Skeletal muscle tissue (tissue), 4 donors: ENCODE measurements around the gene RAB8B. TPM values are rescaled to one million over a fixed set of nuclear protein-coding genes. Genes with fewer than 3 reads are reported as not detected.
"Not testable (repeated sequence)": the region's sequence is repeated elsewhere in the genome, so short reads cannot be mapped to it uniquely, and the experiment has no call there.

Source experiments
- H3K27ac ChIP-seq: one replicate; pipeline ENCODE4 v1.7.0; 2013; ENCODE audit warnings: mild to moderate bottlenecking, low read depth, low read length, inconsistent platforms
- H3K27me3 ChIP-seq, 3 donors: one replicate each; pipeline ENCODE4 v1.7.0; 2013; ENCODE audit warnings: low read length in 3 of 3; ENCODE audit not compliant: control insufficient read depth in 3 of 3, insufficient read depth in 3 of 3
- H3K36me3 ChIP-seq, 3 donors: one replicate each; pipeline ENCODE4 v1.7.0; 2013; ENCODE audit warnings: low read length in 3 of 3; ENCODE audit not compliant: control insufficient read depth in 3 of 3, insufficient read depth in 3 of 3
- H3K4me1 ChIP-seq, 3 donors: one replicate each; pipeline ENCODE4 v1.7.0; 2013; ENCODE audit warnings: low read length in 3 of 3, mild to moderate bottlenecking in 3 of 3; ENCODE audit not compliant: control insufficient read depth in 3 of 3, insufficient read depth in 3 of 3
- H3K4me3 ChIP-seq, 3 donors: one replicate each; pipeline ENCODE4 v1.7.0; 2013; ENCODE audit warnings: low read length in 3 of 3
- H3K9ac ChIP-seq, 3 donors: one replicate each; pipeline ENCODE4 v1.7.0; 2013; ENCODE audit warnings: low read length in 3 of 3, mild to moderate bottlenecking in 3 of 3, moderate library complexity in 2 of 3, low read depth in 1 of 3
- H3K9me3 ChIP-seq, 3 donors: one replicate each; pipeline ENCODE4 v1.7.0; 2013; ENCODE audit warnings: low read length in 3 of 3; ENCODE audit not compliant: control insufficient read depth in 3 of 3
- total RNA-seq: library from RNA; depleted of rRNA; stranded (reverse); fragments of >200 nt; gene quantifications from one replicate; pipeline ENCODE4 v1.2.3, GENCODE V29; 2014
- donor health status: Osteomylitis.

RAB8B gene
- total RNA-seq, 1 donor from 2014 or later = 26.6 TPM

- Histone ChIP-seq H3K27ac (peak overlapping the region; percentile 74), H3K36me3 (no peaks in the 10 kb centered on the region), H3K4me3 (no peak overlapping the region), H3K27me3 (no peaks in the 10 kb centered on the region), H3K9me3 (no peaks in the 10 kb centered on the region), H3K4me1 (peaks cover 8 to 15% (median 9%) of the 10 kb centered on the region in 3 donors), H3K9ac (no peak overlapping the region)
Observed at GRCh38 chr15:63233667-63234423, 44.4 kb downstream of the RAB8B start.

- H3K27ac ChIP-seq = peak overlapping the region; percentile 74
- H3K4me3 ChIP-seq = no peak overlapping the region
- H3K36me3 ChIP-seq = no peaks in the 10 kb centered on the region
- no peak overlapping the region for H3K9ac ChIP-seq
- peaks cover 8 to 17% (median 9%) of the 10 kb centered on the region in 3 donors for H3K4me1 ChIP-seq
- H3K9me3 ChIP-seq = no peaks in the 10 kb centered on the region
- H3K27me3 ChIP-seq = no peaks in the 10 kb centered on the region
Observed at GRCh38 chr15:63234451-63234870, 45.1 kb downstream of the RAB8B start.

GRCh38 chr15:63236272-63236671 lies 46.9 kb downstream of the RAB8B start:
- Histone ChIP-seq H3K36me3 (no peaks in the 10 kb centered on the region), H3K27ac (no peak overlapping the region), H3K4me1 (peaks cover 8 to 17% (median 9%) of the 10 kb centered on the region in 3 donors), H3K9ac (no peak overlapping the region), H3K4me3 (no peak overlapping the region), H3K9me3 (no peaks in the 10 kb centered on the region), H3K27me3 (no peaks in the 10 kb centered on the region)

GRCh38 chr15:63237086-63237485 lies 47.7 kb downstream of the RAB8B start:
- H3K27me3 ChIP-seq, H3K4me3 ChIP-seq, H3K36me3 ChIP-seq, H3K27ac ChIP-seq, H3K9ac ChIP-seq, H3K9me3 ChIP-seq: not testable (repeated sequence)
- peaks cover 8 to 17% (median 9%) of the 10 kb centered on the region in 3 donors for H3K4me1 ChIP-seq

- no peaks in the 10 kb centered on the region for H3K27me3 ChIP-seq
- H3K4me3 ChIP-seq = no peak overlapping the region
- H3K9me3 ChIP-seq = no peaks in the 10 kb centered on the region
- no peak overlapping the region for H3K9ac ChIP-seq
- H3K36me3 ChIP-seq = no peaks in the 10 kb centered on the region
- H3K4me1 ChIP-seq = peaks cover 8 to 17% (median 9%) of the 10 kb centered on the region in 3 donors
- H3K27ac ChIP-seq = no peak overlapping the region
Observed at GRCh38 chr15:63238171-63238570, 48.8 kb downstream of the RAB8B start.

- Histone ChIP-seq H3K9me3 (no peaks in the 10 kb centered on the region), H3K36me3 (no peaks in the 10 kb centered on the region), H3K27me3 (no peaks in the 10 kb centered on the region), H3K9ac (no peak overlapping the region), H3K27ac (no peak overlapping the region), H3K4me3 (no peak overlapping the region), H3K4me1 (peaks cover 8 to 17% (median 9%) of the 10 kb centered on the region in 3 donors)
Observed at GRCh38 chr15:63238796-63239195, 49.4 kb downstream of the RAB8B start.

- H3K9ac ChIP-seq = no peak overlapping the region
- peaks cover 2 to 11% (median 5%) of the 10 kb centered on the region in 3 donors for H3K4me1 ChIP-seq
- no peaks in the 10 kb centered on the region for H3K27me3 ChIP-seq
- no peaks in the 10 kb centered on the region for H3K36me3 ChIP-seq
- no peak overlapping the region for H3K27ac ChIP-seq
- H3K4me3 ChIP-seq = no peak overlapping the region
- no peaks in the 10 kb centered on the region for H3K9me3 ChIP-seq
Observed at GRCh38 chr15:63240109-63240508, 50.7 kb downstream of the RAB8B start.

- Histone ChIP-seq H3K27ac (no peak overlapping the region), H3K36me3 (no peaks in the 10 kb centered on the region), H3K4me3 (no peak overlapping the region), H3K9me3 (no peaks in the 10 kb centered on the region), H3K27me3 (no peaks in the 10 kb centered on the region), H3K9ac (no peak overlapping the region), H3K4me1 (peaks cover 2 to 11% (median 5%) of the 10 kb centered on the region in 3 donors)
Observed at GRCh38 chr15:63241316-63241715, 51.9 kb downstream of the RAB8B start.

GRCh38 chr15:63243101-63243500 lies 53.7 kb downstream of the RAB8B start:
- no peaks in the 10 kb centered on the region for H3K27me3 ChIP-seq
- peak overlapping the region; percentile 27 for H3K27ac ChIP-seq
- peaks cover 2 to 16% (median 5%) of the 10 kb centered on the region in 3 donors for H3K4me1 ChIP-seq
- H3K9ac ChIP-seq = no peak overlapping the region
- no peaks in the 10 kb centered on the region for H3K36me3 ChIP-seq
- H3K4me3 ChIP-seq = no peak overlapping the region
- no peaks in the 10 kb centered on the region for H3K9me3 ChIP-seq

GRCh38 chr15:63243776-63244175 lies 54.4 kb downstream of the RAB8B start:
- Histone ChIP-seq H3K4me1 (peaks cover 0 to 16% (median 2%) of the 10 kb centered on the region in 3 donors), H3K27ac (peak overlapping the region; percentile 27), H3K27me3 (no peaks in the 10 kb centered on the region), H3K36me3 (no peaks in the 10 kb centered on the region), H3K4me3 (no peak overlapping the region), H3K9me3 (no peaks in the 10 kb centered on the region), H3K9ac (no peak overlapping the region)
